H9 (cell line): ENCODE data around the gene PREX1. TPM values are rescaled to one million over a fixed set of nuclear protein-coding genes. Genes with fewer than 3 reads are reported as not detected.

Source experiments
- DNase-seq: peaks from one replicate; pipeline ENCODE4 v3.0.0-alpha.2; 2017
- H2AFZ ChIP-seq: one replicate; pipeline ENCODE4 v1.6.1; 2013; ENCODE audit warnings: mild to moderate bottlenecking, low read length, control low read depth, moderate library complexity
- H2AK5ac ChIP-seq: 2 replicates; pipeline ENCODE4 v1.6.1; 2013; ENCODE audit warnings: low read length, control low read depth, mixed read lengths; ENCODE audit not compliant: insufficient read length
- H2BK120ac ChIP-seq: one replicate; pipeline ENCODE4 v1.6.1; 2013; ENCODE audit warnings: low read depth, mild to moderate bottlenecking, low read length, control low read depth, inconsistent platforms; ENCODE audit not compliant: poor library complexity, severe bottlenecking
- H2BK12ac ChIP-seq: 2 replicates; pipeline ENCODE4 v1.6.1; 2013; ENCODE audit warnings: low read length, control low read depth, mixed read lengths, low read depth; ENCODE audit not compliant: insufficient read length
- H2BK15ac ChIP-seq: 2 replicates; pipeline ENCODE4 v1.6.1; 2013; ENCODE audit warnings: low read depth, low read length, control low read depth
- H2BK20ac ChIP-seq: one replicate; pipeline ENCODE4 v1.6.1; 2013; ENCODE audit warnings: low read depth, mild to moderate bottlenecking, low read length, control low read depth, inconsistent platforms; ENCODE audit not compliant: poor library complexity, severe bottlenecking
- H2BK5ac ChIP-seq: 2 replicates; pipeline ENCODE4 v1.6.1; 2013; ENCODE audit warnings: low read length, control low read depth, mixed read lengths; ENCODE audit not compliant: insufficient read length
- H3K14ac ChIP-seq: 2 replicates; pipeline ENCODE4 v1.6.1; 2013; ENCODE audit warnings: low read length, control low read depth; ENCODE audit not compliant: insufficient read depth
- H3K18ac ChIP-seq: 2 replicates; pipeline ENCODE4 v1.6.1; 2013; ENCODE audit warnings: low read depth, mild to moderate bottlenecking, mixed read lengths, low read length, control low read depth; ENCODE audit not compliant: insufficient read length
- H3K23ac ChIP-seq: 2 replicates; pipeline ENCODE4 v1.6.1; 2013; ENCODE audit warnings: low read length, control low read depth, mixed read lengths, low read depth; ENCODE audit not compliant: insufficient read length
- H3K23me2 ChIP-seq: 2 replicates; pipeline ENCODE4 v1.6.1; 2013; ENCODE audit warnings: low read depth, mild to moderate bottlenecking, mixed read lengths, low read length, control low read depth; ENCODE audit not compliant: insufficient read length, poor library complexity, severe bottlenecking
- H3K27ac ChIP-seq: 2 replicates; pipeline ENCODE4 v1.5.1; 2013; ENCODE audit warnings: low read length, control low read depth, mixed read lengths, low read depth; ENCODE audit not compliant: insufficient read length
- H3K27me3 ChIP-seq: 2 replicates; pipeline ENCODE4 v1.6.1; 2013; ENCODE audit warnings: low read length, control low read depth, inconsistent platforms; ENCODE audit not compliant: insufficient read depth
- H3K4ac ChIP-seq: 2 replicates; pipeline ENCODE4 v1.6.1; 2013; ENCODE audit warnings: low read depth, mild to moderate bottlenecking, control low read depth, inconsistent platforms, low read length, moderate library complexity
- H3K4me1 ChIP-seq: 2 replicates; pipeline ENCODE4 v1.6.1; 2013; ENCODE audit warnings: low read length, control low read depth, inconsistent platforms; ENCODE audit not compliant: insufficient read depth
- H3K4me2 ChIP-seq: 2 replicates; pipeline ENCODE4 v1.6.1; 2013; ENCODE audit warnings: low read length, control low read depth, mixed read lengths; ENCODE audit not compliant: insufficient read length, insufficient read depth
- H3K56ac ChIP-seq: 2 replicates; pipeline ENCODE4 v1.6.1; 2013; ENCODE audit warnings: low read depth, mild to moderate bottlenecking, mixed read lengths, low read length, control low read depth; ENCODE audit not compliant: insufficient read length
- H3K79me1 ChIP-seq: 2 replicates; pipeline ENCODE4 v1.6.1; 2013; ENCODE audit warnings: low read depth, mild to moderate bottlenecking, moderate library complexity, low read length, control low read depth, inconsistent platforms; ENCODE audit not compliant: insufficient read depth, poor library complexity, severe bottlenecking
- H3K79me2 ChIP-seq: 2 replicates; pipeline ENCODE4 v1.6.1; 2013; ENCODE audit warnings: low read length, control low read depth, inconsistent platforms; ENCODE audit not compliant: insufficient read depth
- H3K9ac ChIP-seq: 2 replicates; pipeline ENCODE4 v1.6.1; 2013; ENCODE audit warnings: low read length, control low read depth, mixed read lengths; ENCODE audit not compliant: insufficient read length; ENCODE audit errors: extremely low read depth
- H3K9me3 ChIP-seq: one replicate; pipeline ENCODE4 v1.6.1; 2013; ENCODE audit warnings: low read depth, low read length, inconsistent platforms; ENCODE audit not compliant: control insufficient read depth
- H3T11ph ChIP-seq: one replicate; pipeline ENCODE4 v1.6.1; 2013; ENCODE audit warnings: mild to moderate bottlenecking, low read length, control low read depth, inconsistent platforms
- H4K20me1 ChIP-seq: one replicate; pipeline ENCODE4 v1.6.1; 2013; ENCODE audit not compliant: control insufficient read depth, insufficient read length, insufficient read depth
- H4K5ac ChIP-seq: 2 replicates; pipeline ENCODE4 v1.6.1; 2013; ENCODE audit warnings: low read depth, mild to moderate bottlenecking, mixed read lengths, low read length, control low read depth; ENCODE audit not compliant: insufficient read length
- H4K8ac ChIP-seq: replicated peaks from 2 replicates; pipeline ENCODE4 v1.6.1; 2013; ENCODE audit warnings: low read length, control low read depth, mixed read lengths, low read depth; ENCODE audit not compliant: insufficient read length
- H4K91ac ChIP-seq: 2 replicates; pipeline ENCODE4 v1.6.1; 2013; ENCODE audit warnings: low read depth, mild to moderate bottlenecking, moderate library complexity, mixed read lengths, low read length, control low read depth; ENCODE audit not compliant: insufficient read length
- H3K27ac Mint-ChIP-seq, 3 experiments: 2 replicates in 2 of 3; 3 replicates in 1 of 3; pipeline ENCODE4 v1.8.0; 2020 to 2021; ENCODE audit warnings: mixed read lengths in 3 of 3, mild to moderate bottlenecking in 1 of 3, moderate library complexity in 1 of 3
- H3K27me3 Mint-ChIP-seq: 2 replicates; pipeline ENCODE4 v1.8.0; 2021; ENCODE audit warnings: low read depth, mild to moderate bottlenecking, moderate library complexity, mixed read lengths
- H3K36me3 Mint-ChIP-seq, 3 experiments: 2 replicates in 2 of 3; 3 replicates in 1 of 3; pipeline ENCODE4 v1.8.0; 2020 to 2021; ENCODE audit warnings: low read depth in 3 of 3, mixed read lengths in 3 of 3; ENCODE audit not compliant: insufficient read depth in 1 of 3
- H3K4me1 Mint-ChIP-seq, 2 experiments: 2 replicates each; pipeline ENCODE4 v1.8.0; 2020; ENCODE audit warnings: mixed read lengths in 2 of 2
- H3K4me3 Mint-ChIP-seq, 2 experiments: 2 replicates in 1 of 2; 3 replicates in 1 of 2; pipeline ENCODE4 v1.8.0; 2020 to 2021; ENCODE audit warnings: mild to moderate bottlenecking in 2 of 2, mixed read lengths in 2 of 2, moderate library complexity in 1 of 2
- H3K9me3 Mint-ChIP-seq, 2 experiments: 2 replicates in 1 of 2; 3 replicates in 1 of 2; pipeline ENCODE4 v1.8.0; 2020; ENCODE audit warnings: mild to moderate bottlenecking in 2 of 2, mixed read lengths in 2 of 2, moderate library complexity in 1 of 2
- WGBS: extraction: QIAGEN DNeasy Blood & Tissue Kit; methylation state at CpG from one replicate; pipeline ENCODE4 v1.1.7; 2013; ENCODE audit warnings: missing lambda C conversion rate, low lambda C conversion rate, mixed read lengths; ENCODE audit not compliant: insufficient read length; ENCODE audit errors: extremely low coverage; 5-methylcytosine and 5-hydroxymethylcytosine counted together
- total RNA-seq: library from RNA; stranded (reverse); gene quantifications from 2 replicates; pipeline ENCODE4 v1.2.1, GENCODE V29; 2021
- TF ChIP-seq, protein P1 (sequence below): fragments of 200-600 bp; sonication (generic); conservative IDR thresholded peaks from 3 replicates; pipeline ENCODE4 v1.8.0; 2021; ENCODE audit warnings: antibody characterized with exemption, mild to moderate bottlenecking

Gene PREX1
- total RNA-seq, 1 experiment from 2014 or later, result 6.6 TPM

DNA sequence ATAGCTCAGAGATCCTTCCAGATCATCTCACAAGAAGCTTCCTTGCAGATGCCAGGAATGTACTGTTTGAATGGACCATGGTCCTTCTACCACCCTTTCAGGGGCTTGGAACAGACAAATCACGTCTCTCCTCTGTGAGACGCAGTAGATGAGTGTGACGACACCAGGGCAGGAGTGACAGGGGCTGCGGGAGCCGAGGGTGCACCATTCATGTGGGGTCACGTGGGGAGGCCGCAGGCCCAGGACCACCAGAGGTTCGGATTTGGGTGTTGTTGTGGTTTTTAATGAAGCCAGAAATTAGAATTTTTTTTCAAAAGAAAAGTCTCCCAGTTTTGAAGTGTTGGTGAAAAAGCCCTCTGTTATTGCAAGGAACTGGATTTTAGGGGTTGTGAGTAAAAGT is 79.2 kb downstream of the PREX1 start:
- H3K4me1 Mint-ChIP-seq, result peaks cover 52 to 60% of the 10 kb centered on the region in 2 experiments
- H4K20me1 ChIP-seq, result no peaks in the 10 kb centered on the region

More for the DNA sequence above, 79.2 kb downstream of the PREX1 start:
- no peak overlapping the region for H2BK20ac ChIP-seq
- no peak overlapping the region for H4K8ac ChIP-seq
- H3K79me2 ChIP-seq, result no peaks in the 10 kb centered on the region
- WGBS, result no CpG with 5 or more reads among the region's 8 CpGs
- H3T11ph ChIP-seq, result no peak overlapping the region
- H2AFZ ChIP-seq, result no peak overlapping the region
- DNase-seq, result no peak
- no peak overlapping the region for H4K5ac ChIP-seq
- H3K9me3 ChIP-seq, result no peaks in the 10 kb centered on the region
- H3K4me2 ChIP-seq, result no peak overlapping the region
- no peak overlapping the region for H2BK5ac ChIP-seq
- H3K23ac ChIP-seq, result no peak overlapping the region
- H3K27ac Mint-ChIP-seq, result peak overlapping the region in 2 of 3 experiments; percentile 55 to 68; a peak in 4 of 7 replicates
- H2BK15ac ChIP-seq, result no peak overlapping the region
- H3K4me3 Mint-ChIP-seq, result no peak overlapping the region
- H3K27me3 Mint-ChIP-seq, result peaks cover 1% of the 10 kb centered on the region
- no peak overlapping the region for H2AK5ac ChIP-seq
- peaks cover 0 to 1% (median 0%) of the 10 kb centered on the region in 3 experiments; a peak in 1 of 7 replicates for H3K36me3 Mint-ChIP-seq
- no peak overlapping the region for H3K56ac ChIP-seq
- H3K27me3 ChIP-seq, result no peaks in the 10 kb centered on the region
- no peak overlapping the region for H3K18ac ChIP-seq
- H3K9me3 Mint-ChIP-seq, result no peaks in the 10 kb centered on the region
- H3K14ac ChIP-seq, result no peak overlapping the region
- TF ChIP-seq, protein P1, sequence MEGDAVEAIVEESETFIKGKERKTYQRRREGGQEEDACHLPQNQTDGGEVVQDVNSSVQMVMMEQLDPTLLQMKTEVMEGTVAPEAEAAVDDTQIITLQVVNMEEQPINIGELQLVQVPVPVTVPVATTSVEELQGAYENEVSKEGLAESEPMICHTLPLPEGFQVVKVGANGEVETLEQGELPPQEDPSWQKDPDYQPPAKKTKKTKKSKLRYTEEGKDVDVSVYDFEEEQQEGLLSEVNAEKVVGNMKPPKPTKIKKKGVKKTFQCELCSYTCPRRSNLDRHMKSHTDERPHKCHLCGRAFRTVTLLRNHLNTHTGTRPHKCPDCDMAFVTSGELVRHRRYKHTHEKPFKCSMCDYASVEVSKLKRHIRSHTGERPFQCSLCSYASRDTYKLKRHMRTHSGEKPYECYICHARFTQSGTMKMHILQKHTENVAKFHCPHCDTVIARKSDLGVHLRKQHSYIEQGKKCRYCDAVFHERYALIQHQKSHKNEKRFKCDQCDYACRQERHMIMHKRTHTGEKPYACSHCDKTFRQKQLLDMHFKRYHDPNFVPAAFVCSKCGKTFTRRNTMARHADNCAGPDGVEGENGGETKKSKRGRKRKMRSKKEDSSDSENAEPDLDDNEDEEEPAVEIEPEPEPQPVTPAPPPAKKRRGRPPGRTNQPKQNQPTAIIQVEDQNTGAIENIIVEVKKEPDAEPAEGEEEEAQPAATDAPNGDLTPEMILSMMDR, result no peak
- H4K91ac ChIP-seq, result no peak overlapping the region
- H3K4ac ChIP-seq, result no peak overlapping the region
- no peak overlapping the region for H3K27ac ChIP-seq
- H3K9ac ChIP-seq, result no peak overlapping the region
- no peaks in the 10 kb centered on the region for H3K23me2 ChIP-seq
- H3K79me1 ChIP-seq, result no peaks in the 10 kb centered on the region
- no peak overlapping the region for H2BK120ac ChIP-seq
- peaks cover 13% of the 10 kb centered on the region; the same call in 1 of the 2 replicates for H3K4me1 ChIP-seq
- no peak overlapping the region for H2BK12ac ChIP-seq
